GM19193 (cell line): ENCODE results near the gene ACVRL1.

Source experiments
- POLR2A ChIP-seq: IDR thresholded peaks from 4 replicates; pipeline ENCODE4 v1.6.1; 2011; ENCODE audit not compliant: insufficient read depth, insufficient read length; ENCODE audit errors: extremely low read depth

Gene ACVRL1

GRCh38 chr12:51871126-51871525 is 36.2 kb upstream of the ACVRL1 start:
- no peak for TF ChIP-seq POLR2A

GRCh38 chr12:51871918-51872688 is 35.2 kb upstream of the ACVRL1 start:
- no peak for TF ChIP-seq POLR2A

- TF ChIP-seq POLR2A, result no peak
These were observed 34.7 kb upstream of the ACVRL1 start for GRCh38 chr12:51872689-51872981.

DNA sequence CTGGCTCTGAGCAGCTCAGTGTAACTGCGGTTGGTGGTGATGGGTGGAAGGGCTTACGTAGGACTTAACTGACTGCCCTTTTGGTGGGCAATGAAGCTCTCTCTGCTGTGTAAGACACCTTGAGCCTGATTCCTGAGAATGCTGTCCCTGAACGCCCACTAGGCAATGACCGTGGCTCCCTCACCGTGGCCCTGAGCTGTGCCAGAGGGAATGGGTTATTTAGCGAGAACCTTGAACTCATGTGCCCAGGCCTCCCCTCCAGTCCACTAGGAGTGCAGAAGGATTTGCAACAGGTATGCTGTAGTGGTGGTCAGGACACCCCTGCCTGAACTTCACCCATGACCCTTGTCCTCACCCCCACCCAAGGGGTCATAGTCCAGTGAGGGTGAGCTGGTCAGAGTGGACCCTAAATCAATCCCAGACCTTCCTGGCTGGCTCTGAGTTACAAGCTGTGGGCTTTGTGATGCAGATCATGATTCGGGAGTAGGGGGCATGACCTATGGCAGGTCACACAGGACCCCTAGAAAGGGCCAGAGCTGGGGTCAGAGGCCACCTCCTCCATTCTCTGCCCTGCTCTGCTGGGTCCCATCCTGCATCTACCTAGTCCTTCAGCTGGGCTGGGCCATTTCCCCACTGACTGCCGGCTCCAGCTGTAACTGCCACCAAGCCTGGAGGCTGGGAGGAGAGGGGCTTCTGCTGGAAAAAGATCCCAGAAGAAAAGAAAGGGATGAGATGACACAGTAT is 33.9 kb upstream of the ACVRL1 start:
- TF ChIP-seq POLR2A, result no peak

GRCh38 chr12:51874000-51874399 is 33.3 kb upstream of the ACVRL1 start:
- TF ChIP-seq POLR2A, result no peak

DNA sequence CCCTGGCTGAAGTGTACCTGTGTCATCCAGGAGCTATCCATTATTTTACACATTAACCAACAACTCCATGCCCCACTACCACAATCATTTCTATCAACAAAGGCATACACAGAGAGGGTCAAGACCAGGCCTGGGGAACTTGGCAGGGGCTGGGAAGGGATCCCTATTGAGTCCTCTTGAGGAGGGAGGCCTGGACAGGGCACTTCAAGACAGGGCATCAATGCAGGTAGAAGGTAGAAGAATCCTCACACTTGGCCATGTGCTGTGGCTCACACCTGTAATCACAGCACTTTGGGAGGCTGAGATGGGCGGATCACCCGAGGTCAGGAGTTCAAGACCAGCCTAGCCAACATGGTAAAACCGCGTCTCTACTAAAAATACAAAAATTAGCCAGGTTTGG is 32.8 kb upstream of the ACVRL1 start:
- no peak for TF ChIP-seq POLR2A

GRCh38 chr12:51879102-51879501 is 28.2 kb upstream of the ACVRL1 start:
- TF ChIP-seq POLR2A, result no peak

DNA sequence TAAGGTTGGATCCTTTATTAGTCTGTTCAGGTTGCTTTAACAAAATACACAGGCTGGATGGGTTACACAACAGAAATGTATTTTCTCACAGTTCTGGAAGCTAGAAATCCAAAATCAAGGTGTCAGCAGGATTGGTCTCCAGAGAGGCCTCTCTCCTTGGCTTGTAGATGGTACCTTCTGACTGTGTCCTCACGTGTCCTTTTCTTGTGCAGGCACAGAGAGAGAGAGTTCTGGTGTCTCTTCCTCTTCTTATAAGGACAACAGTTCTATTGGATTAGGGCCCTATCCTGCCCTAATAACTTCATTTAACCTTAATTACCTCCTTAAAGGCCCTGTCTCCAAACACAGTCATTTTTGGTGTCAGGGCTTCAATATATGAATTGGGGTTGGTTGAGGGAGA is 24.0 kb upstream of the ACVRL1 start:
- TF ChIP-seq POLR2A, result no peak

GRCh38 chr12:51883998-51884675 is 23.2 kb upstream of the ACVRL1 start:
- no peak for TF ChIP-seq POLR2A

DNA sequence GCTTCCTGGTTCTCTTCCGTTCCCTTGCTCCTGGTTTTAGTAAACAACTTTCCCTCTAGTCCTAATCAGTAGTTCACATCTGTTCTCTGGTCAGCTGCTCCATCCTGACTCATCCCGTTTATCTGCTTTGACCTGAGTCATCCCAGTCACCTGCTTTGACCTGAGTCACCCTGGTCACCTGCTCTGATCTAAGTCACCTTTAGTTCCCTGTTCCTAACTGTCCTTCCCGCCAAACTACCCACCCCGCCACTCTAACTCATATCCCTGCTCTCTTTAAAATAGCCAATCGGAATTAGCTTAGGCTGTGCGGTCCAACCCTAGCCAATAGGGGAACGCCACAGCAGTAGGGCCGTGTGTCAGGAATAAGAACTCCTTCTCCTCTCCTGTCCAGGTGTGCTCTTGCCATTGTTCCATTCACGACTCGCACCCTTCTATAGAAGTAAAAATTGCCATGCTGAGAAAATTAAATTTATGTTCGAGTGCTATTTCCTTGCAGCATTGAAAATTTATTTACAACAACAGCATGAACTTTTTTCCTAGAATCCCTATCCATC is 22.6 kb upstream of the ACVRL1 start:
- no peak for TF ChIP-seq POLR2A

- no peak for TF ChIP-seq POLR2A
These were observed 21.1 kb upstream of the ACVRL1 start for GRCh38 chr12:51886021-51886710.

GRCh38 chr12:51887476-51888315 is 19.6 kb upstream of the ACVRL1 start, which contains the start of gene ANKRD33:
ANKRD33 (plus strand) TSS chr12:51888103; CDS start chr12:51888187, 84 bp downstream.
- no peak for TF ChIP-seq POLR2A

DNA sequence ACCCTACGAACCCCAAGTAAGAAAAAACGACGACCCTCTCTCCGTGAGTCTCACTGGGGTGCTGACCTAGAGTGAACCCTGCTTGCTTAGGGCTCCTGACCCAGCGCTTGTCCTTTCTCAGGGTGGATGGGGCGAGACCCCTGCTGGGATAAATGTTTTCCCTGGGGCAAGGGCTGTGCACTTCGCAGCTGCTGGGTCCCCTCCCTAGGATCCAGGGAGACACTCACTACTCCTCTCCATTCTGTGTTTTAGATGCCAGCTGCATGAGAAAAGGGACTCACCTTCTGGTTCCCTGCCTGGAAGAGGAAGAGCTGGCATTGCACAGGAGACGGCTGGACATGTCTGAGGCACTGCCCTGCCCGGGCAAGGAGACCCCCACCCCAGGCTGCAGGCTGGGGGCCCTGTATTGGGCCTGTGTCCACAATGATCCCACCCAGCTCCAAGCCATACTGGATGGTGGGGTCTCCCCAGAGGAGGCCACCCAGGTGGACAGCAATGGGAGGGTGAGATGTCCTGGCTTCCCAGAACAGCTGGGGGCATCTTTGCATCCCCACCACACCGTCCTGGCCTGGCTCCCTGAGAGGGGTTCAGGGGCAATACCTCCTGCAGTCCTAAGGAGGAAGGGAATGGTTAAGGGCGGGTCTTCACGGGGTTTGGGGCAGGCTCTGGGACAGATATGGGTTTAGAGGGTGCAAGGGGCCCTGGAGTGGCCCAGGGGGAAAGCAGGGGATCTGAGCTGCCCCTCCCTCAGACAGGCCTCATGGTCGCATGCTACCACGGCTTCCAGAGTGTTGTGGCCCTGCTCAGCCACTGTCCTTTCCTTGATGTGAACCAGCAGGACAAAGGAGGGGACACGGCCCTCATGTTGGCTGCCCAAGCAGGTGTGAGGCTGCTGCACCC is 18.7 kb upstream of the ACVRL1 start:
- no peak for TF ChIP-seq POLR2A
